Spinal cord (tissue), 10 donors: ENCODE results near the gene ABCA3. TPM values are rescaled to one million over a fixed set of nuclear protein-coding genes. Genes with fewer than 3 reads are reported as not detected.
A peak's percentile ranks its signal among the peaks of the same experiment; 100 is the strongest.

Experiments used
- DNase-seq, 6 donors: peaks; one replicate each; pipeline versions ENCODE4 v3.0.0 to v3.0.0-alpha.2; 2013 to 2015; ENCODE audit warnings: low spot score in 6 of 6, low read depth in 4 of 6
- H3K27ac ChIP-seq: one replicate; pipeline ENCODE4 v1.5.1; 2013; ENCODE audit warnings: low read depth, low read length, control low read depth
- H3K27me3 ChIP-seq: one replicate; pipeline ENCODE4 v1.6.1; 2013; ENCODE audit warnings: low read length; ENCODE audit not compliant: control insufficient read depth, insufficient read depth
- H3K36me3 ChIP-seq: one replicate; pipeline ENCODE4 v1.6.1; 2013; ENCODE audit warnings: low read length; ENCODE audit not compliant: control insufficient read depth, insufficient read depth
- H3K4me1 ChIP-seq: one replicate; pipeline ENCODE4 v1.6.1; 2013; ENCODE audit warnings: low read length; ENCODE audit not compliant: control insufficient read depth, insufficient read depth
- H3K4me3 ChIP-seq: one replicate; pipeline ENCODE4 v1.5.1; 2013; ENCODE audit warnings: low read depth, low read length, control low read depth
- H3K9me3 ChIP-seq: one replicate; pipeline ENCODE4 v1.6.1; 2013; ENCODE audit warnings: low read length; ENCODE audit not compliant: control insufficient read depth, insufficient read depth
- WGBS: methylation state at CpG from one replicate; pipeline ENCODE4 v1.1.5; 2013; ENCODE audit warnings: missing lambda C conversion rate; ENCODE audit not compliant: insufficient coverage; 5-methylcytosine and 5-hydroxymethylcytosine counted together
- polyA plus RNA-seq, 2 donors: library from polyadenylated mRNA; unstranded; fragments of 120-200 nt; gene quantifications; one replicate each; pipeline ENCODE4 v1.2.1, GENCODE V29; 2013; ENCODE audit not compliant: insufficient read length in 2 of 2
- total RNA-seq, 2 donors: library from RNA; depleted of rRNA in 1 of 2; stranded (reverse); fragments of 120-200 nt in 1 of 2; fragments of >200 nt in 1 of 2; gene quantifications; one replicate each; pipeline versions ENCODE4 v1.2.3 to v1.2.4, GENCODE V29; 2013 to 2014
- donor health status: healthy.

Gene ABCA3
- total and polyA plus RNA-seq, 4 donors: 34.3 to 88.5 (median 74.5) TPM

DNA sequence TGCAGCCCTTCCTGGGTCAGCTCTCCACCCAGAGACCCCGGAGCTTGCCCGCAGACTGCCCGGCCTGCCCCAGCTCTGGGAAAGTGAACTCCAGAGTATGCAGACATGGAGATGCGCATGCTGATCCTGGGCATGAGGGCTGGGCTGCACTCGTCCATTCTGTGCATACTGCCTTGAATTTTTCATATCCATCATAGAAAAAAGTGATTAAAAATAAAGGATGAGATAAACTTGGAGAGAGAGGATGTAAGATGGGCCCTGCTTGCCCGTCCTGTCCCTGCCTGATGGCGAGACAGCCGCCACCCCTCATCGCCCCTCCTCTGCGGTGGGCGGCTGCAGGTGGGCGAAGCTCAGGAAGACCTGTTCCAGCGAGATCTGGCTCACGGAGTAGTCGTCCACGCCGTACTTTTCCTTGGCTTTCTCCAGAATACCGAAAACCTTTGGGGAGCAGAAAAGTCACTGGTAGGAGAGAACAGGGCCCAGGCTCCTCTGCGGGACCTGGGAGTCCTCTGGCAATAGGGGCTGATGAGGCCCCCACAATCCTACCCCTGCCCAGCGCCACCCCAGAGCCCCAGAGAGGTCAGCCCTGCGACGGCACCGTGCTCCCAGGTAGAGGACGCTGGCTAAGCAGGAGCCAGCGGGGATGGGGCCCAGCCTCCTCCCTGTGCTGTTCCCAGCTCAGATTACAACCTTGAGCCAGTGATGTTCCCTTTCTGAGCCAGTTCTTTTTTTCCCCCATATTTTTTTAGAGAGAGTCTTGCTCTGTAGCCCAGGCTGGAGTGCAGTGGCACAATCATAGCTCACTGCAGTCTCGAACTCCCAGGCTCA is 63.9 kb downstream of the ABCA3 start:
- DNase-seq: no peak
- Histone ChIP-seq H3K27me3 (no peaks in the 10 kb centered on the region), H3K36me3 (peaks cover 98% of the 10 kb centered on the region), H3K27ac (no peak overlapping the region), H3K4me3 (no peak overlapping the region), H3K9me3 (no peaks in the 10 kb centered on the region), H3K4me1 (peaks cover 9% of the 10 kb centered on the region)
- 79% methylated on average over 25 of the region's 26 CpGs for WGBS

DNA sequence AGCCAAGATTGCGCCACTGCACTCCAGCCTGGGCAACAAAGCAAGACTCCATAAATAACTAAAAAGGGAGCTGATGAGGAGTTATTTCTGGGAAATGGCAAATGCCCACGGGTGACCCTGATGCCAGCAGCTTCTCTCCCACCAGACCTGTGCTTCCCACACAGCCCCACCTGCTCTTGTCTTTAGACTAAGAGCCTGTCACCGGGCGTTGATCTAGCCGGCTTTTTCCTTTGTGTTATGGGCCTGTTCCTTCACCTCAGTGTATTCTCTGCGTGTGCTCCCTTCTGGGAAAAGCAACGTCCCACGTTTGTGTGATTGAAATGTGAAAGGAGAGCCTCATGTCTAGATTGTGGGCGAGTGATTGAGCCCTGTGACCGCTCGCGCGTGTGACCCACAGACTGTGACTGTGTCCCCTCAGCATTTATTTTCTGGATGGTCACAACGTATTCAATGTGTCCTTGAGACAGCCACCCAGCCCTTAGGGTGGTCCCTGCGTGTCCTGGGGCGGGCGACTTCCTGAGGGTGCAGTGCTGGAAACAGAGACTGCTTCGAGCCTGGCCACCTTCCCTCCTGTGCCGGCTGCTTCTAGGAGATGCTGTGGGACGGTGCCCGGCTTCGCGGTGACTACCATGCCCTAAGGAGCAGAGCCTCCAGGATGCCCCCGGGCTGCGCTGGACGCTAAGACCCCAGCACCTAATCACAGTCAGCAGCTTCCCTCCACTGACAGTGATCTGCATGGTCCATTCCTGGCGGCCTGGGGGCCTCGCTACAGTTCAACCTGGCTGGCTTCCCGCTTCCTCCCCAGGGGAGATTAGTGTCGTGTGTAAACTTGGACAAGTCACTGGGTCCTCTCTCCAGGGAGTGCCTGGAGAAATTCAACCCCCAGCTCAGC is 64.8 kb downstream of the ABCA3 start:
- no peak overlapping the region for H3K4me3 ChIP-seq
- H3K4me1 ChIP-seq: peaks cover 18% of the 10 kb centered on the region
- H3K27ac ChIP-seq: no peak overlapping the region
- 86% methylated on average over 27 of the region's 30 CpGs for WGBS
- DNase-seq: no peak
- H3K27me3 ChIP-seq: no peaks in the 10 kb centered on the region
- peaks cover 98% of the 10 kb centered on the region for H3K36me3 ChIP-seq
- H3K9me3 ChIP-seq: no peaks in the 10 kb centered on the region

DNA sequence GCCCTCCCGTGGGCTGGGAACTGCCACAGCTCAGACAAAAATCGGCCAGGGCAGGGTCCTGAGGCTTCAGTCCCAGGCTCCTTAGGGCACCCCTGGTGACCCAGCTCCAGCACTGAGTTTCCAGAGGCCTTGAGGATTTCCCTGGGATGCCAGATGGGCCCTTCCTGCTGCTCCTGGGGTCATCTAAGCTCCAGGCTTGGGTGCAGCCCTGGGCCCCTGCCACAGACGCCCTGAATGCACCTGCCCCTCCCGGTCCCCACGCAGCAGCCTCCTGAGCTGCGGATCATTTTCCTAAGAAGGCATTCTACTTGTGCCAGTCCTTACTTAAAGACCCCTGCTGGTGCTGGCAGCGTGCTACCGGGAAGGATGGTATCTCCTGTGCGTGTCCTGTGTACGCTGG is 66.6 kb downstream of the ABCA3 start:
- H3K4me3 ChIP-seq: no peak overlapping the region
- no peaks in the 10 kb centered on the region for H3K9me3 ChIP-seq
- peaks cover 88% of the 10 kb centered on the region for H3K36me3 ChIP-seq
- H3K27me3 ChIP-seq: no peaks in the 10 kb centered on the region
- 91% methylated on average over 10 of the region's 10 CpGs for WGBS
- no peak for DNase-seq
- peaks cover 36% of the 10 kb centered on the region for H3K4me1 ChIP-seq
- no peak overlapping the region for H3K27ac ChIP-seq

DNA sequence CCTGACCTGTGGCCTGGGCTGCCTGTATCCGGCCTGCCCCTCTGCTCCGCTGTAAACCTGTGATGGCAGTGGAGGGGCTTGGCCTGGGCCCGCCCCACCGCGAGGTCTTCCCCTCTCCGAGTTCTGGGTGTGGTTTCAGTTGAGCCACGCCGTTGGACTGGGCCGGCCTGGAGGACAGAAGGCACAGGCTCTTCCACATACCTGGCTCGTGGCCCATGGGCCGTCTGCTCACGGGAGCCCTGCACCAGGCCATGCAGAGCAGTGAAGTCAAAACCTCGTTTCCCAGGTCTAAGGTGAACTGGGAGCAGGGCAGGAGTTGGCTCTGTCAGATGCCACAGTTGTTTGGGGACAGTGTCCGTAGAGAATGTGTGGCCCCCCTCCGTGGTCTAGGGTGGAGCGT is 67.0 kb downstream of the ABCA3 start:
- Histone ChIP-seq H3K4me3 (no peak overlapping the region), H3K27ac (no peak overlapping the region), H3K27me3 (no peaks in the 10 kb centered on the region), H3K36me3 (peaks cover 83% of the 10 kb centered on the region), H3K9me3 (no peaks in the 10 kb centered on the region), H3K4me1 (peaks cover 38% of the 10 kb centered on the region)
- no peak for DNase-seq
- WGBS: 85% methylated on average over 16 of the region's 16 CpGs

DNA sequence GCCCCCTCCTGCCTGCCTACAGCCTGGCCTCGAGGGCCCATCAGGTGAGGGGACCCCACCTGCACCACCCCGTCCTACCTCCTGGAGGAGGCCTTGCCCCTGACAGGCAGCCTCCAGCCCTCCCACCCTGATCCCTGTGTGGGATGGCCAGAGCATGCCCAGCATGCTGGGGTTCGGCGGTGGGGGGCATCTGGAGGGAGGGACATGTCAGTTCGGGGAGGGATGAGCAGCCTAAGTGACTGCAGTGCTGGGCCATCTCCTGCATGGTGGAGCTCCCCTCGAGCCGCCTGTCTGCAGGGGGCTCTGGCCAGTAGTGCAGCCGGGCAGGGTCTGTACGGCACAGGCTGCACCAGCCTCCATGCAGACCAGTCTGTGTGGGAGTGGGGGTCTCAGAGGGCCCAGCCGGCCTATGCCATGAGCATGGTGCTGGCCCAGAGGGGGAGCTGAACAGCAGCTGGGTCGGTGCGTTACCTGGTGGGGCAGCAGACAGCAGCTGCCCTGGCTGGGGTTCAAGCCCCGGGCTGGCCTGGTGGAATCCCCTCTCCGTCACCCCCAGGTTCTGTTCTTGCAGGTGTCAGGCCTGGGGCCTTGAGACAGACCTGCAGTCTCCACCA is 68.6 kb downstream of the ABCA3 start:
- Histone ChIP-seq H3K27ac (no peak overlapping the region), H3K4me1 (peaks cover 41% of the 10 kb centered on the region), H3K27me3 (no peaks in the 10 kb centered on the region), H3K4me3 (no peak overlapping the region), H3K36me3 (peaks cover 68% of the 10 kb centered on the region), H3K9me3 (no peaks in the 10 kb centered on the region)
- 90% methylated on average over 14 of the region's 14 CpGs for WGBS
- no peak for DNase-seq

DNA sequence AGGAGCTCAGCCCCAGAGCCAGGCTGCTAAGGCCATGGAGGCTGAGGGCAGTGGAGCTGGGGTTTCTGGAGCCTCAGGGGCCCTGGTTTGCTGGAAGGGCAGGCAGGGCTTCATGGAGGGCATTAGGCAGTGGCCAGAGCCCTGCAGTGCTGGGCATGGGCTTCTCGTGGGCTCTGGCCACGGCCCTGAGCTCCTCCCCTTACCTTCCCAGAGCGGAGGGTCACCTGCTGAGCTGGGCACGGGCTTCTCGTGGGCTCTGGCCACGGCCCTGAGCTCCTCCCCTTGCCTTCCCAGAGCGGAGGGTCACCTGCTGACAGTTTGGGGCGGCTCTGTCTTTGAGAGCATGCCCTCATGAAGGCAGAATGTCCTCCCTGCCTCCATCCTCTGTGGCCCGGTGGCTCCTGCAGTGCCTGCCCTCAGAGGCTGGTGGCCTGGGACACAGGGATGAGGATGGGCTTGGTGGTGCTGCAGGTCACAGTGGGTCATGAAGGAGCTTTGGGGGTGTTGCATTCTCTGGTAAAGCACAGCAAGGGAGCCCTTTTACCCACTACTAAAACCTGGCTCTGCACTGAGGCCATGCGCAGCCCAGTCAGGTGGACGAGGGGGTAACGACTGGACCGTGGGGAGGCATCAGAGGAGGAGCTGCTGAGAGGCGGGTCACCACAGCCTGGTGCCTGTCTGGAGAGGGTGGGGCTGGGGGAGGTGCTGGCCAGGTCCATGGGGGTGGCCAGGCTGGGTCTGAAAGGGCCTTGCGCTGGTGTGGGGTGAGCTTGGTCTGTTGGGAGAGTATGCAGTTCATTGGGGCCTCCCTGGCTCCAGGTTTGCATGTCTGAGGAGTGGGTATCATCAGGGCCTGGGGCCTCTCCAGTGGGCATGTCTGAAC is 69.7 kb downstream of the ABCA3 start:
- Histone ChIP-seq H3K4me3 (no peak overlapping the region), H3K36me3 (peaks cover 57% of the 10 kb centered on the region), H3K4me1 (peaks cover 49% of the 10 kb centered on the region), H3K9me3 (no peaks in the 10 kb centered on the region), H3K27me3 (no peaks in the 10 kb centered on the region), H3K27ac (no peak overlapping the region)
- DNase-seq: no peak
- WGBS: 66% methylated on average over 11 of the region's 15 CpGs

DNA sequence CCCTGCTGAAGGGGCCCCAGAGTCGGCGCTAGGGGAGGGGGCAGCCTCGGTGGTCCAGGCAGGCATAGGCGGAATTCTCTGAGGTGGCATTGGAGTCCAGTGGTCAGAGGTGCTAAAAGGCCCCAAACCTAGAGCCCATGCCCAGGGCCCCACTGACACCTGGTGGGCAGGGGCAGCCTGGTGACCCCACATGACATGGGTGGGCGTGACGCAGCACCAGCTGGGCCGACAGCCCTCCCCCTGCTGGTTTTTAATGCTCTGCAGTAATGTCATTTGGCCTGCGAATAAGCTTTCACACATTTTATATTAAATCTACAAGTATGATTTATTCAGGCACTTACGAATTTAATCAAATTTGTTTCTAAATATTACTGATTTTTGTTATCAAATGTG is 70.5 kb downstream of the ABCA3 start:
- H3K4me1 ChIP-seq: peaks cover 49% of the 10 kb centered on the region
- DNase-seq: no peak
- H3K4me3 ChIP-seq: no peak overlapping the region
- H3K27me3 ChIP-seq: no peaks in the 10 kb centered on the region
- WGBS: 88% methylated on average over 6 of the region's 9 CpGs
- H3K36me3 ChIP-seq: peaks cover 49% of the 10 kb centered on the region
- H3K9me3 ChIP-seq: no peaks in the 10 kb centered on the region
- H3K27ac ChIP-seq: no peak overlapping the region

DNA sequence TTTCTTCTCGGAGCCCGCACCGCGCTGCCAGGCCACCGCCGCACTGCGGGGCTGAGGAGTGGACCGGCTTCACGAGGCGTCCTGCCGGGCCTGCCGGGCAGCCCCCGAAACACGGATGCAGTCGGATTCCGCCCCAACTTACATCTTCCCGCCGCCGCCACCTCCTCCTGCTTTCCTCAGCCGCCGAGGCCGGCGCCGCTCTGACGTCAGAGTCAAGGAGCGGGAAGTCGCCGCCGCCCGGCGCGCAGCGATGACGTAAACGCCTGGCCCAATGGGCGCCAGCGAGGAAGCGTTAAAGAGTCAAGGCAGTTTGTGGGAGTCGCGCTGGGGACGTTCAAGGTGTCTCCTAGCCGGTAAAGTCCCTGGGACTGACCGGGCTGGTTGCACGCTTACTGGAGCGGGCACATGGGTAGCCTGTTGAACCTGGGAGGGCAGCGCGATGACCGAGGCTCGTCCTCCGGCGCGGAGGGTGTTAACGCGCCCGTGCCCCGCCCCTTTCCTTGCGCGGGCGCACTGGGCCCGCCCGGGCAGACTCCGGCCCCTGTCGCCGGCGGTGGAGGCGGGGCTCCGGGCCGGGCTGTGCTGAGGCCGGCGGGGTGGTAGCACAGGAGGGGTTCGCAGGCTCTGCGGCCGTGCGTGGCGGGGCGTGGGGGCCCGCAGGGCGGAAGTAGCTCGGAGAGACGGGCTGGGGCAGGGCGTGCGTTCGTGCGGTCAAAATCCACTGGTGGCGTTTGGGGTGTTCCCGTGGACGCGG is 72.4 kb downstream of the ABCA3 start, which contains the start of gene RNPS1:
Gene RNPS1, minus strand, starts transcription at position 214 of the 754 bp plus-strand sequence. CDS start 3,483 bp downstream, outside the sequence.
- Histone ChIP-seq H3K4me3 (peak within 1 kb of the TSS; percentile 82), H3K4me1 (peaks cover 49% of the 10 kb centered on the region), H3K27me3 (no peaks in the 10 kb centered on the region), H3K27ac (peak within 1 kb of the TSS; percentile 98), H3K36me3 (peaks cover 44% of the 10 kb centered on the region), H3K9me3 (no peaks in the 10 kb centered on the region)
- under 1% methylated on average over 88 of the region's 88 CpGs for WGBS
- peak; percentile 96 to 99 (median 98) for DNase-seq
